GM12878 (cell line): ENCODE measurements around the gene LTK. TPM values are rescaled to one million over a fixed set of nuclear protein-coding genes. Genes with fewer than 3 reads are reported as not detected.

Experiments used
- ATAC-seq: fragments of 200-7000 bp; cut with Tn5 transposase; 3 replicates; pipeline ENCODE4 v1.9.1; 2020; ENCODE audit warnings: mild to moderate bottlenecking, moderate library complexity
- BruUV-seq: library from RNA; stranded (reverse); fragments of 400-500 nt; replicated peaks from 2 replicates; lab custom pipeline; 2021; lab: Mats Ljungman, UMichigan
- CTCF ChIA-PET: fragments of 300-600 bp; sonication (Branson Sonifier 250); formaldehyde crosslinking; extraction: SDS; loops from one replicate; lab custom pipeline; 2021; ENCODE audit warnings: inconsistent platforms; lab: Yijun Ruan, JAX
- POLR2A ChIA-PET: fragments of 350-600 bp; formaldehyde crosslinking; extraction: SDS; loops from one replicate; lab custom pipeline; 2021; ENCODE audit warnings: inconsistent platforms; lab: Charles Lee
- RAD21 ChIA-PET: fragments of 300-600 bp; sonication (Branson Sonifier 250); formaldehyde crosslinking; loops from one replicate; lab custom pipeline; 2023; ENCODE audit warnings: antibody characterized with exemption; ENCODE audit not compliant: unreplicated experiment; lab: Charles Lee
- SMC1A ChIA-PET: fragments of 300-600 bp; sonication (Branson Sonifier 250); formaldehyde crosslinking; loops from one replicate; lab custom pipeline; 2023; ENCODE audit not compliant: unreplicated experiment, uncharacterized antibody; lab: Charles Lee
- DNase-seq: peaks from one replicate; pipeline ENCODE4 v3.0.0-alpha.2; 2011; ENCODE audit warnings: low read depth, low spot score
- FAIRE-seq: peaks from 3 replicates; lab custom pipeline; 2011; peaks lifted over from hg19 to GRCh38; lab: Jason Lieb, UNC
- H2AFZ ChIP-seq: 2 replicates; pipeline ENCODE4 v1.6.0; 2011; ENCODE audit warnings: low read depth, low read length, control low read depth; ENCODE audit not compliant: control insufficient read depth
- H3K27ac ChIP-seq: 2 replicates; pipeline ENCODE4 v1.5.1; 2011; ENCODE audit warnings: control low read depth; ENCODE audit not compliant: control insufficient read depth, insufficient read depth
- H3K27me3 ChIP-seq, 2 experiments: replicated peaks in 1 of 2; 2 replicates each; pipeline versions ENCODE4 v1.6.0 to v1.6.1; 2011; ENCODE audit warnings: low read length in 1 of 2; ENCODE audit not compliant: control insufficient read depth in 2 of 2, insufficient read depth in 2 of 2
- H3K36me3 ChIP-seq, 2 experiments: 2 replicates each; pipeline ENCODE4 v1.5.1; 2011; ENCODE audit warnings: low read length in 1 of 2; ENCODE audit not compliant: control insufficient read depth in 2 of 2, insufficient read depth in 2 of 2
- H3K4me1 ChIP-seq: 2 replicates; pipeline ENCODE4 v1.6.1; 2011; ENCODE audit warnings: mild to moderate bottlenecking, low read length, moderate library complexity, mixed read lengths; ENCODE audit not compliant: control insufficient read depth, insufficient read depth
- H3K4me2 ChIP-seq: 2 replicates; pipeline ENCODE4 v1.6.0; 2011; ENCODE audit warnings: control low read depth; ENCODE audit not compliant: control insufficient read depth, insufficient read depth
- H3K4me3 ChIP-seq: fragments of 200-600 bp; sonication (generic); 2 replicates; pipeline ENCODE4 v1.5.1; 2016
- H3K79me2 ChIP-seq: 2 replicates; pipeline ENCODE4 v1.6.0; 2011; ENCODE audit warnings: low read length; ENCODE audit not compliant: control insufficient read depth, insufficient read depth
- H3K9ac ChIP-seq: 2 replicates; pipeline ENCODE4 v1.8.0; 2011; ENCODE audit warnings: low read length, control low read depth, mixed read lengths; ENCODE audit not compliant: control insufficient read depth, insufficient read depth
- H3K9me3 ChIP-seq: replicated peaks from 3 replicates; pipeline ENCODE4 v1.5.1; 2011; ENCODE audit warnings: mild to moderate bottlenecking, low read length; ENCODE audit not compliant: control insufficient read depth, insufficient read depth
- H4K20me1 ChIP-seq: 2 replicates; pipeline ENCODE4 v1.6.0; 2011; ENCODE audit not compliant: control insufficient read depth, insufficient read depth
- BHLHE40 ChIP-seq, 2 experiments: fragments of 450-650 bp in 1 of 2; IDR thresholded peaks; 2 replicates each; pipeline ENCODE4 v1.6.1; 2011 to 2017; ENCODE audit warnings: low read depth in 2 of 2, borderline replicate concordance in 1 of 2, improper control_type of control experiment in 1 of 2, low read length in 1 of 2, mild to moderate bottlenecking in 1 of 2
- CHD2 ChIP-seq: IDR thresholded peaks from 2 replicates; pipeline ENCODE4 v1.6.1; 2011; ENCODE audit warnings: low read depth, low read length, improper control_type of control experiment, borderline replicate concordance
- E2F4 ChIP-seq: IDR thresholded peaks from 2 replicates; pipeline ENCODE4 v1.6.1; 2012; ENCODE audit warnings: low read depth, low read length, improper control_type of control experiment
- E4F1 ChIP-seq: fragments of 450-650 bp; IDR thresholded peaks from 2 replicates; pipeline ENCODE4 v1.6.1; 2018; ENCODE audit warnings: borderline replicate concordance, mild to moderate bottlenecking; ENCODE audit not compliant: partially characterized antibody
- ESRRA ChIP-seq: IDR thresholded peaks from 2 replicates; pipeline ENCODE4 v1.6.1; 2012; ENCODE audit warnings: mild to moderate bottlenecking, low read length, improper control_type of control experiment
- FOXM1 ChIP-seq: IDR thresholded peaks from 2 replicates; pipeline ENCODE4 v1.6.1; 2012; ENCODE audit warnings: low read depth, mild to moderate bottlenecking, inconsistent platforms, low read length, moderate library complexity
- HDAC2 ChIP-seq: fragments of 200-600 bp; sonication (generic); IDR thresholded peaks from 2 replicates; pipeline ENCODE4 v1.6.1; 2017
- IKZF2 ChIP-seq, 2 experiments: fragments of 450-650 bp; IDR thresholded peaks; 2 replicates each; pipeline ENCODE4 v1.6.1; 2017; ENCODE audit warnings: mild to moderate bottlenecking in 2 of 2, moderate library complexity in 2 of 2
- LARP7 ChIP-seq: fragments of 450-650 bp; IDR thresholded peaks from 2 replicates; pipeline ENCODE4 v1.6.1; 2017; ENCODE audit warnings: mild to moderate bottlenecking
- NR2C1 ChIP-seq: fragments of 450-650 bp; IDR thresholded peaks from 2 replicates; pipeline ENCODE4 v1.6.1; 2017; ENCODE audit warnings: antibody characterized with exemption, mild to moderate bottlenecking, moderate library complexity
- NR2F1 ChIP-seq: fragments of 450-650 bp; conservative IDR thresholded peaks from 2 replicates; pipeline ENCODE4 v1.6.1; 2017; ENCODE audit warnings: mild to moderate bottlenecking
- POLR2AphosphoS5 ChIP-seq: IDR thresholded peaks from 2 replicates; pipeline ENCODE4 v1.6.1; 2011; ENCODE audit warnings: mild to moderate bottlenecking, low read length, inconsistent platforms
- SIN3A ChIP-seq: IDR thresholded peaks from 2 replicates; pipeline ENCODE4 v1.6.1; 2012; ENCODE audit warnings: low read depth, low read length, improper control_type of control experiment
- SMAD1 ChIP-seq: fragments of 450-650 bp; IDR thresholded peaks from 2 replicates; pipeline ENCODE4 v1.6.1; 2018; ENCODE audit warnings: mild to moderate bottlenecking, low read depth; ENCODE audit not compliant: partially characterized antibody
- SMC3 ChIP-seq: IDR thresholded peaks from 2 replicates; pipeline ENCODE4 v1.6.1; 2011; ENCODE audit warnings: low read length, improper control_type of control experiment, borderline replicate concordance
- ZNF24 ChIP-seq: fragments of 450-650 bp; IDR thresholded peaks from 2 replicates; pipeline ENCODE4 v1.6.1; 2017; ENCODE audit warnings: antibody characterized with exemption, mild to moderate bottlenecking
- ZNF274 ChIP-seq: IDR thresholded peaks from one replicate; pipeline ENCODE4 v1.8.0; 2011; ENCODE audit not compliant: insufficient read length, insufficient read depth
- ZSCAN29 ChIP-seq: fragments of 450-650 bp; IDR thresholded peaks from 2 replicates; pipeline ENCODE4 v1.6.1; 2017; ENCODE audit warnings: mild to moderate bottlenecking, moderate library complexity
- WGBS: methylation state at CpG from one replicate; pipeline ENCODE4 v1.1.6; 2016; ENCODE audit warnings: low lambda C conversion rate; ENCODE audit not compliant: insufficient replicate concordance, insufficient coverage; ENCODE audit errors: missing lambda C conversion rate; 5-methylcytosine and 5-hydroxymethylcytosine counted together
- in situ Hi-C: fragments of 300-500 bp; cut with MboI; formaldehyde crosslinking; loops from 9 replicates; pipeline ENCODE4 v1.14.3; 2018; ENCODE audit warnings: mixed read lengths
- intact Hi-C: fragments of 100-400 bp; cut with micrococcal nuclease; formaldehyde crosslinking; loops from one replicate; pipeline ENCODE4 v1.14.2; 2022; ENCODE audit not compliant: unreplicated experiment
- polyA plus RNA-seq, 11 experiments: library from polyadenylated mRNA; depleted of rRNA in 4 of 11; unstranded in 6 of 11; stranded (reverse) in 5 of 11; fragments of >200 nt; fragmentation: Nextera tagmentation in 4 of 11; fragmentation: Illumina TruSeq in 1 of 11; extraction: Ambion mirVana in 4 of 11; extraction: Trizol in 1 of 11; gene quantifications; 1 replicate in 1 of 11; 2 replicates in 10 of 11; pipeline versions ENCODE4 v1.2.1 to v1.2.3, GENCODE V29; 2011 to 2016; ENCODE audit warnings: inconsistent platforms in 2 of 11, missing spikeins in 2 of 11, low read depth in 1 of 11
- total RNA-seq, 4 experiments: library from RNA; depleted of rRNA in 3 of 4; stranded (reverse); fragments of >200 nt in 3 of 4; fragmentation: Illumina TruSeq in 1 of 4; extraction: Trizol in 1 of 4; gene quantifications; 2 replicates each; pipeline versions ENCODE4 v1.2.1 to v1.2.3, GENCODE V29; 2013 to 2021
- TF ChIP-seq, protein P1 (sequence below): fragments of 450-650 bp; IDR thresholded peaks from 2 replicates; pipeline ENCODE4 v1.6.1; 2017; ENCODE audit warnings: mild to moderate bottlenecking, low read depth, inconsistent platforms; ENCODE audit not compliant: poor library complexity, severe bottlenecking

LTK gene
- total and polyA plus RNA-seq, 10 of the 15 experiments (the other 5 are each of a cell fraction or from before 2014, with no cell fraction given): 0.07 to 0.80 (median 0.20) TPM; not detected in 1

GRCh38 chr15:41486286-41486685 lies 27.3 kb downstream of the LTK start:
- BruUV-seq: no TSS peak

More at GRCh38 chr15:41486286-41486685, 27.3 kb downstream of the LTK start:
- no peaks in the 10 kb centered on the region for H3K79me2 ChIP-seq
- H4K20me1 ChIP-seq: no peaks in the 10 kb centered on the region
- no peaks in the 10 kb centered on the region; a peak in 1 of 4 replicates for H3K36me3 ChIP-seq
- POLR2A ChIA-PET: interaction anchor here (0.6 kb wide), 1 partner anchor 1280 kb away, joined by 6 read pairs; no protein-coding TSS in a partner anchor
- FAIRE-seq: no peak
- H3K4me1 ChIP-seq: peaks cover 24% of the 10 kb centered on the region
- DNase-seq: no peak
- H3K27ac ChIP-seq: no peak overlapping the region
- no peak for ATAC-seq
- in situ Hi-C loops: no loop called here
- no peak overlapping the region for H2AFZ ChIP-seq
- CTCF ChIA-PET: interaction anchor here (0.6 kb wide), 1 partner anchor 119 kb away, joined by 3 read pairs; no protein-coding TSS in a partner anchor
- RAD21 ChIA-PET: no interaction called here
- H3K4me2 ChIP-seq: no peak overlapping the region
- H3K9ac ChIP-seq: no peak overlapping the region
- 97% methylated on average over 30 of the region's 43 CpGs for WGBS
- no peak for TF ChIP-seq E4F1
- no peak for TF ChIP-seq SIN3A
- TF ChIP-seq HDAC2: no peak
- no peak for TF ChIP-seq BHLHE40 (IDR thresholded peaks at IDR 0.05; ENCODE audit: borderline replicate concordance in 1 of 2, low read depth in 2 of 2, low read length in 1 of 2)
- TF ChIP-seq ZNF24: no peak
- no peak for TF ChIP-seq ESRRA
- no peak for TF ChIP-seq LARP7
- no peak for TF ChIP-seq SMC3
- no peak for TF ChIP-seq NR2F1
- no peak for TF ChIP-seq POLR2AphosphoS5
- TF ChIP-seq FOXM1: no peak
- no peak for TF ChIP-seq ZNF274
- TF ChIP-seq SMAD1: no peak
- TF ChIP-seq NR2C1: no peak
- TF ChIP-seq IKZF2 (IDR thresholded peaks at IDR 0.05): no peak
- TF ChIP-seq, protein P1, sequence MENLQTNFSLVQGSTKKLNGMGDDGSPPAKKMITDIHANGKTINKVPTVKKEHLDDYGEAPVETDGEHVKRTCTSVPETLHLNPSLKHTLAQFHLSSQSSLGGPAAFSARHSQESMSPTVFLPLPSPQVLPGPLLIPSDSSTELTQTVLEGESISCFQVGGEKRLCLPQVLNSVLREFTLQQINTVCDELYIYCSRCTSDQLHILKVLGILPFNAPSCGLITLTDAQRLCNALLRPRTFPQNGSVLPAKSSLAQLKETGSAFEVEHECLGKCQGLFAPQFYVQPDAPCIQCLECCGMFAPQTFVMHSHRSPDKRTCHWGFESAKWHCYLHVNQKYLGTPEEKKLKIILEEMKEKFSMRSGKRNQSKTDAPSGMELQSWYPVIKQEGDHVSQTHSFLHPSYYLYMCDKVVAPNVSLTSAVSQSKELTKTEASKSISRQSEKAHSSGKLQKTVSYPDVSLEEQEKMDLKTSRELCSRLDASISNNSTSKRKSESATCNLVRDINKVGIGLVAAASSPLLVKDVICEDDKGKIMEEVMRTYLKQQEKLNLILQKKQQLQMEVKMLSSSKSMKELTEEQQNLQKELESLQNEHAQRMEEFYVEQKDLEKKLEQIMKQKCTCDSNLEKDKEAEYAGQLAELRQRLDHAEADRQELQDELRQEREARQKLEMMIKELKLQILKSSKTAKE: no peak
- TF ChIP-seq CHD2: no peak
- no peak for TF ChIP-seq E2F4
- no peak for TF ChIP-seq ZSCAN29
- no peak overlapping the region for H3K4me3 ChIP-seq
- H3K9me3 ChIP-seq: no peaks in the 10 kb centered on the region
- SMC1A ChIA-PET: no interaction called here
- intact Hi-C loops: no loop called here
- H3K27me3 ChIP-seq: no peaks in the 10 kb centered on the region
